ENCODE data around the gene FAM81B. TPM values are rescaled to one million over a fixed set of nuclear protein-coding genes. Genes with fewer than 3 reads are reported as not detected.
"Not testable (repeated sequence)": the region's sequence is repeated elsewhere in the genome, so short reads cannot be mapped to it uniquely, and the experiment has no call there.

Gene FAM81B, protein sequence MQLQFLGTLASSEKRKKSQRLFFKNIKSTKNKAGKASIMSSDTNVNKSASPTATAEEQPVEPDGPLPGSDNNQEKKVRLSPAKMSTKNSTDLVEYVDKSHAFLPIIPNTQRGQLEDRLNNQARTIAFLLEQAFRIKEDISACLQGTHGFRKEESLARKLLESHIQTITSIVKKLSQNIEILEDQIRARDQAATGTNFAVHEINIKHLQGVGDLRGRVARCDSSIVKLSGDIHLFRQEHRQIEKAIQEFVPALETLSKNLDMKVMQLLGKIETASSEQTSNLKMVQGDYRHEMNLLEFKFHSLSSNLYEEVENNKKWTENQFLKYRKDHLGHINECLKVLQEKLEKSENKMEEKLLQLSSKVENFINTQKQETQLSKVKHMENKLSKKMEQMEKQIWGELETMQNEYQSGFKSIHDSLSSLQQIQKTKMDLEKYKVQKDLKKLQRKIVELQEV
- total RNA-seq (1 to 10 TPM in 1 of 2 donors, not detected in 1; 3.6 TPM), total RNA-seq (0 reads per million in 2 donors)

DNA sequence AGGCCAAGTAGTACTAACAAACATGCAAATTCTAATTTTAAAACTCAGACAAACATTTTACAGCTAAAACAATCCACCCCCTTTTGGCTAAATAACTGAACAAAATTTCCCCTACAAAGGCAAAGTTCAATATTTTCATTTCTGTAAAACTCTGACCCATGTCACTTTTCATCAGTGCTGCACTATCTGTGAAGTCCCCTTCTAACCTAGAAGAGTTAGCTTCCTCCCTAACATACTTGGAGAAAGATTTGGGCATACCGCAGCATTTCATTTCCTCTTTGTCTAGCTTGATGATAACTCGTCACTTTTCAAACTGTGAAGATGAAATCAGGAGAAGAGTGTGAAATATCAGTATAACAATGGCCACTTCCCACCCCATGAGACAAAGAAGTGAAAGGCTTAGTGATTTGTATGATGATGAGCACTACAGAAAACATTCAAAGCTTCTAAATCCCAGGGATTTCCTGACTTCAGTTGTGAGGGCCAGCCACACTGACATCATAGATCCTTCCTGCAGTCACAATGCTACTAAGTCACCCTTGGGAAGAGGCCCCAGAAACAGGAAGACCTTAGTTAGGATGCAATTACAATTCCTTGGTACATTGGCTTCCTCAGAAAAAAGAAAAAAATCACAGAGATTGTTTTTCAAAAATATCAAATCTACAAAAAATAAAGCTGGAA is at the start of gene FAM81B:
Gene FAM81B (plus strand): TSS at position 555 of the 681 bp plus-strand sequence. CDS start 24 bp downstream, at position 579.
- H3K4me3 Mint-ChIP-seq = no peak within 1 kb of the TSS
- peaks cover 19% of the 10 kb centered on the region for H3K27me3 Mint-ChIP-seq
- H3K4me1 Mint-ChIP-seq = no peaks in the 10 kb centered on the region
- no peak for ATAC-seq
- no peak within 1 kb of the TSS for H3K27ac Mint-ChIP-seq
- no peak for DNase-seq
- peaks cover 2% of the 10 kb centered on the region for H3K9me3 ChIP-seq (ENCODE audit: control insufficient read depth, low read length, poor library complexity, severe bottlenecking)
- H3K36me3 Mint-ChIP-seq (ENCODE audit: low read depth) = no peaks in the 10 kb centered on the region

DNA sequence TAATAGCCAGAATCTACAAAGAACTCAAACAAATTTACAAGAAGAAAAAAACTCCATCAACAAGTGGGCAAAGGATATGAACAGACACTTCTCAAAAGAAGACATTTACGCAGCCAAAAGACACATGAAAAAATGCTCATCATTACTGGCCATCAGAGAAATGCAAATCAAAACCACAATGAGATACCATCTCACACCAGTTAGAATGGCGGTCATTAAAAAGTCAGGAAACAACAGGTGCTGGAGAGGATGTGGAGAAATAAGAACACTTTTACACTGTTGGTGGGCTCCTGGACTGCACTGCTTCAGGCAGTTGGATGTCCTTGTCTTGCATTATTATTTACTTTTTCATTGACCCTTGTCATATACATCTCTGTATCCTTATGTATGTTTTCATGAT is 49.7 kb upstream of the FAM81B start:
- not testable (repeated sequence) for H3K27me3 Mint-ChIP-seq; ATAC-seq; H3K4me1 Mint-ChIP-seq; H3K9me3 ChIP-seq (ENCODE audit: control insufficient read depth, low read length, poor library complexity, severe bottlenecking); H3K4me3 Mint-ChIP-seq; H3K27ac Mint-ChIP-seq; DNase-seq; H3K36me3 Mint-ChIP-seq (ENCODE audit: low read depth)

DNA sequence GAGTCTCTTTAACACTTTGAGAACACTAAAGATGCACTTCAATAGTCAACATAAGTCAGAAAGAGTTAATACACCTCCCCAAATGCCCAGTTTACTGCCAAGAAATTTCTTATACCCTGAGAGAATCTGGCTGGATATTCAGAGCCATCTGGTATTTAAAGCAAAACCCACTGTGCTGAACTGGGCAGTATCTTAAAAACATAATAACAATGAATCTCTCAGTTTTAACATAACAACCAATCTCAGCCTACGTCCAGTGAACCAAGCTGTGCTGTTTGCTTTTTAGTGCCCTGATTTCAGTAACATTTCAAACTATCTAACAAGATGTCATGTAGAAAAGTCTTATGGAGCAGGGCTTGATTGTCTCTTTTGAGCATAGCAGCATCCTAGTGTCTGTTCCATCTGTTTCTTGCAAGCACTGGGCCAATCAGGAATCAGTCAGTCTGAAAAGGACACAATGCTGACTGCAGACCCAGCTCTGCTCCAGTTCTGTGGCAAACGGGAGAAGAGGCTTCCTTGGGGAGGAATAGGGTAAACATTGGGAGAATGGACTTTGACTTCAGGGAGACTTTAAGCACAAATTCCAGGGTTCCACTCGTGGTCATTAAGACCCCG is 43.6 kb upstream of the FAM81B start:
- Mint-ChIP-seq H3K4me3 (no peak overlapping the region), H3K27ac (no peak overlapping the region), H3K27me3 (peaks cover 4% of the 10 kb centered on the region), H3K36me3 (ENCODE audit: low read depth) (no peaks in the 10 kb centered on the region), H3K4me1 (no peaks in the 10 kb centered on the region)
- ATAC-seq = no peak
- H3K9me3 ChIP-seq (ENCODE audit: control insufficient read depth, low read length, poor library complexity, severe bottlenecking) = no peaks in the 10 kb centered on the region
- DNase-seq = no peak

GRCh38 chr5:95350631-95351030 is 40.5 kb upstream of the FAM81B start:
- ATAC-seq (no peak), DNase-seq (no peak)
- Mint-ChIP-seq H3K4me3 (no peak overlapping the region), H3K27me3 (peaks cover 10% of the 10 kb centered on the region), H3K36me3 (ENCODE audit: low read depth) (no peaks in the 10 kb centered on the region), H3K27ac (no peak overlapping the region), H3K4me1 (no peaks in the 10 kb centered on the region)
- no peaks in the 10 kb centered on the region for H3K9me3 ChIP-seq (ENCODE audit: control insufficient read depth, low read length, poor library complexity, severe bottlenecking)

GRCh38 chr5:95352691-95353090 is 38.5 kb upstream of the FAM81B start:
- Mint-ChIP-seq H3K36me3 (ENCODE audit: low read depth) (no peaks in the 10 kb centered on the region), H3K27me3 (peaks cover 10% of the 10 kb centered on the region), H3K27ac (no peak overlapping the region), H3K4me1 (no peaks in the 10 kb centered on the region), H3K4me3 (no peak overlapping the region)
- no peak for ATAC-seq
- no peak for DNase-seq
- H3K9me3 ChIP-seq (ENCODE audit: control insufficient read depth, low read length, poor library complexity, severe bottlenecking) = no peaks in the 10 kb centered on the region

- DNase-seq = no peak
- Mint-ChIP-seq H3K27me3 (peaks cover 5% of the 10 kb centered on the region), H3K27ac (no peak overlapping the region), H3K4me1 (no peaks in the 10 kb centered on the region), H3K4me3 (no peak overlapping the region), H3K36me3 (ENCODE audit: low read depth) (no peaks in the 10 kb centered on the region)
- H3K9me3 ChIP-seq (ENCODE audit: control insufficient read depth, low read length, poor library complexity, severe bottlenecking) = no peaks in the 10 kb centered on the region
- peak; percentile 50 for ATAC-seq
Measured at GRCh38 chr5:95358320-95358719, 32.8 kb upstream of the FAM81B start.

GRCh38 chr5:95358848-95359247 is 32.3 kb upstream of the FAM81B start:
- Mint-ChIP-seq H3K4me1 (no peaks in the 10 kb centered on the region), H3K27me3 (no peaks in the 10 kb centered on the region), H3K36me3 (ENCODE audit: low read depth) (no peaks in the 10 kb centered on the region), H3K27ac (no peak overlapping the region), H3K4me3 (no peak overlapping the region)
- no peak for DNase-seq
- peak; percentile 46 for ATAC-seq
- H3K9me3 ChIP-seq (ENCODE audit: control insufficient read depth, low read length, poor library complexity, severe bottlenecking) = no peaks in the 10 kb centered on the region

DNA sequence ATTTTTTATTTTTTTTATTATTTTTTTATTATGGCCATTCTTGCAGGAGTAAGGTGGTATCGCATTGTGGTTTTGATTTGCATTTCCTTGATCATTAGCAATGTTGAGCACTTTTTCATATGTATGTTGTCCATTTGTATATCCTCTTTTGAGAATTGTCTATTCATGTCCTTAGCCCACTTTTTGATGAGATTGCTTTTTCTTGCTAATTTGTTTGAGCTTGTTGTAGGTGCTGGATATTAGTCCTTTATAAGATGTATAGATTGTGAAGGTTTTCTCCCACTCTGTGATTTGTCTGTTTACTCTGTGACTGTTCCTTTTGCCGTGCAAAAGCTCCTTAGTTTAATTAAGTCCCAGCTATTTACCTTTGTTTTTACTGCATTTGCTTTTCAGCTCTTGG is 30.5 kb upstream of the FAM81B start:
- not testable (repeated sequence) for ATAC-seq; H3K4me1 Mint-ChIP-seq; DNase-seq; H3K27ac Mint-ChIP-seq; H3K27me3 Mint-ChIP-seq; H3K9me3 ChIP-seq (ENCODE audit: control insufficient read depth, low read length, poor library complexity, severe bottlenecking); H3K4me3 Mint-ChIP-seq; H3K36me3 Mint-ChIP-seq (ENCODE audit: low read depth)

- ATAC-seq (no peak), DNase-seq (no peak)
- peaks cover 23% of the 10 kb centered on the region for H3K27me3 Mint-ChIP-seq
- no peak overlapping the region for H3K4me3 Mint-ChIP-seq
- H3K27ac Mint-ChIP-seq = no peak overlapping the region
- no peaks in the 10 kb centered on the region for H3K4me1 Mint-ChIP-seq
- H3K9me3 ChIP-seq (ENCODE audit: control insufficient read depth, low read length, poor library complexity, severe bottlenecking) = no peaks in the 10 kb centered on the region
- H3K36me3 Mint-ChIP-seq (ENCODE audit: low read depth) = peaks cover 3% of the 10 kb centered on the region
Measured at GRCh38 chr5:95365302-95366095, 25.7 kb upstream of the FAM81B start.

DNA sequence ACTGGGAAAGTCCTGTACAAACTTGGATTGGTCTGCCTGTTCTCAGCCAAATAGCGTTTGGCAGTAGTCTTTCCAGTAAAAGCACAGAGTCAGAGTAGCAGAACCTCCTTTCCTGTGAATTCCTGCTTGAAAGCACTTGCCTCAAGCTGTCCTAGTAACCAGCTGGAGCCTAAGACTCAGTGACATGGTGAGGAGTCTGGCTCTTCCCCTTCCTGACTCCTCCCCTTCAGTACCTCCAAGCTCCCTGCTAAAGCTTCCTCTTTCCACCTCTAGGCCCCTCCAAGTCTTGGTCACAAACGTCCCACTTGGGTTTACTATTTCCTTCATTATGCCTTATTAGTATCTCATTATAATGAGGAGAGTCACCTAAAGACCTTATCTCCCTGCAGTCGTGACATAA is 21.4 kb upstream of the FAM81B start:
- ATAC-seq = no peak
- H3K27ac Mint-ChIP-seq = no peak overlapping the region
- no peaks in the 10 kb centered on the region for H3K9me3 ChIP-seq (ENCODE audit: control insufficient read depth, low read length, poor library complexity, severe bottlenecking)
- H3K4me1 Mint-ChIP-seq = no peaks in the 10 kb centered on the region
- no peak overlapping the region for H3K4me3 Mint-ChIP-seq
- H3K36me3 Mint-ChIP-seq (ENCODE audit: low read depth) = peaks cover 3% of the 10 kb centered on the region
- no peak for DNase-seq
- peaks cover 35% of the 10 kb centered on the region for H3K27me3 Mint-ChIP-seq

- no peaks in the 10 kb centered on the region for H3K9me3 ChIP-seq (ENCODE audit: control insufficient read depth, low read length, poor library complexity, severe bottlenecking)
- Mint-ChIP-seq H3K27me3 (peaks cover 25% of the 10 kb centered on the region), H3K4me1 (no peaks in the 10 kb centered on the region), H3K36me3 (ENCODE audit: low read depth) (no peaks in the 10 kb centered on the region), H3K27ac (no peak overlapping the region), H3K4me3 (no peak overlapping the region)
- DNase-seq = no peak
- no peak for ATAC-seq
Measured at GRCh38 chr5:95374061-95374460, 17.1 kb upstream of the FAM81B start.

DNA sequence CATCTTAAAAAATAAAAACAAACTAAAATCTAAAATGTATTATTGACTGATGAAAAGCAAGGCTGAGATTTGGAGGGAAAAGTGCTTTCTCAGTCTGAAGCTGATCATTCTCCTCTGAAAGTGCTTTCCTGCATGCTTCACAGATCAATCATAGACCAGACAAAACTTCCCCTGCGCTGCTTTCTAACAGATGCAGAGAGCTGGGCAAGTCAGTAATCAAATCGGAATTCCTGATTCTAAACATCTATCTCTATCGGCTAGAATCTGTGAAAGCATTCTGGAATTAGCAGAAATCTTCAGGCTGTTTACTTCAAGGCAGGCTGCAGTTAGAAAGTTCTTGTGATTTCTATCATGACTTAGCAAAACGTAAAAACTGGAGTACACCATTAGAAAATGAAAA is 15.6 kb upstream of the FAM81B start:
- no peak overlapping the region for H3K27ac Mint-ChIP-seq
- ATAC-seq = no peak
- no peaks in the 10 kb centered on the region for H3K36me3 Mint-ChIP-seq (ENCODE audit: low read depth)
- H3K4me3 Mint-ChIP-seq = no peak overlapping the region
- H3K4me1 Mint-ChIP-seq = peaks cover 7% of the 10 kb centered on the region
- H3K9me3 ChIP-seq (ENCODE audit: control insufficient read depth, low read length, poor library complexity, severe bottlenecking) = no peaks in the 10 kb centered on the region
- peaks cover 12% of the 10 kb centered on the region for H3K27me3 Mint-ChIP-seq
- DNase-seq = no peak

DNA sequence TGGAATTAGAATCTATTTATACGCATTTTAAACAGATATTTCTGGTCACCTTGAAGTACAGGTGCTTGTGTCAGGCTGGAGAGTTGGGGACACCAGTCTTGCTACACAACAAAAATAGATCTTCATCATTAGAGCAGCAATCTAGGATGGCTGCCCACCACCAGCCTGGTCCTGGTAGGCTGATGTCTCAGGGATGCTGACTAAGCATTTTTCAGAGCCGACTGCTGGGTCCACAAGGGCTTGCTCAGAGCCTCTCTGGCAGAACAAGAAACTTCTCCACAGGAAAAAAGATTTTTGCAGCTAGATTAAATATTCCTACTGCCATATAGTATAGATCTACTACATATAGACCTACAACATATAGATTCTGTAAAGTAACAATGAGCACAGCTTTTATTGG is 12.0 kb upstream of the FAM81B start:
- H3K27me3 Mint-ChIP-seq = peaks cover 2% of the 10 kb centered on the region
- DNase-seq (no peak), ATAC-seq (no peak)
- no peaks in the 10 kb centered on the region for H3K9me3 ChIP-seq (ENCODE audit: control insufficient read depth, low read length, poor library complexity, severe bottlenecking)
- H3K4me1 Mint-ChIP-seq = peaks cover 7% of the 10 kb centered on the region
- H3K36me3 Mint-ChIP-seq (ENCODE audit: low read depth) = no peaks in the 10 kb centered on the region
- H3K27ac Mint-ChIP-seq = no peak overlapping the region
- no peak overlapping the region for H3K4me3 Mint-ChIP-seq

All from T-helper 17 cell (primary cell).